CD4-positive, CD25-positive, alpha-beta regulatory T cell (primary cell): ENCODE data around the gene PRIM1. TPM values are rescaled to one million over a fixed set of nuclear protein-coding genes. Genes with fewer than 3 reads are reported as not detected.

ENCODE experiments used
- ATAC-seq, 2 donors: fragments of 150-1000 bp; cut with Tn5 transposase; one replicate each; pipeline ENCODE4 v1.10.0; 2021; ENCODE audit warnings: low read depth in 2 of 2, moderate number of reproducible peaks in 2 of 2, moderate library complexity in 1 of 2
- DNase-seq, 3 donors: peaks; one replicate each; pipeline versions ENCODE4 v3.0.0 to v3.0.0-alpha.2; 2012 to 2022; ENCODE audit warnings: mixed read lengths in 1 of 3
- H3K27ac ChIP-seq: one replicate; pipeline ENCODE4 v1.7.0; 2013; ENCODE audit warnings: mild to moderate bottlenecking, low read length; ENCODE audit not compliant: insufficient read depth, poor library complexity, severe bottlenecking
- H3K27me3 ChIP-seq: one replicate; pipeline ENCODE4 v1.7.0; 2013; ENCODE audit warnings: low read length; ENCODE audit not compliant: control insufficient read depth, insufficient read depth
- H3K36me3 ChIP-seq: one replicate; pipeline ENCODE4 v1.7.0; 2013; ENCODE audit warnings: mild to moderate bottlenecking, low read length, moderate library complexity; ENCODE audit not compliant: control insufficient read depth, insufficient read depth
- H3K4me1 ChIP-seq: 2 replicates; pipeline ENCODE4 v1.7.0; 2013; ENCODE audit warnings: mild to moderate bottlenecking, low read length; ENCODE audit not compliant: insufficient read depth, control insufficient read depth, poor library complexity, severe bottlenecking
- H3K4me3 ChIP-seq: one replicate; pipeline ENCODE4 v1.7.0; 2013; ENCODE audit warnings: low read depth, mild to moderate bottlenecking, low read length, moderate library complexity
- H3K9me3 ChIP-seq, 2 experiments: 1 replicate in 1 of 2; 2 replicates in 1 of 2; pipeline ENCODE4 v1.7.0; 2013; ENCODE audit warnings: low read length in 2 of 2, mild to moderate bottlenecking in 1 of 2, moderate library complexity in 1 of 2; ENCODE audit not compliant: control insufficient read depth in 2 of 2
- H3K27ac Mint-ChIP-seq, 3 donors: one replicate each; pipeline ENCODE4 v1.8.0; 2020 to 2022; ENCODE audit warnings: mild to moderate bottlenecking in 3 of 3, mixed read lengths in 3 of 3, moderate library complexity in 2 of 3
- H3K27me3 Mint-ChIP-seq: one replicate; pipeline ENCODE4 v1.8.0; 2022; ENCODE audit warnings: mild to moderate bottlenecking, mixed read lengths
- H3K36me3 Mint-ChIP-seq: one replicate; pipeline ENCODE4 v1.8.0; 2020; ENCODE audit warnings: mixed read lengths
- H3K4me1 Mint-ChIP-seq, 4 donors: one replicate each; pipeline ENCODE4 v1.8.0; 2020 to 2022; ENCODE audit warnings: mixed read lengths in 4 of 4, mild to moderate bottlenecking in 1 of 4
- H3K4me3 Mint-ChIP-seq, 4 donors: one replicate each; pipeline ENCODE4 v1.8.0; 2020 to 2022; ENCODE audit warnings: mild to moderate bottlenecking in 4 of 4, mixed read lengths in 4 of 4, moderate library complexity in 3 of 4
- H3K9me3 Mint-ChIP-seq, 7 donors: one replicate each; pipeline ENCODE4 v1.8.0; 2020 to 2022; ENCODE audit warnings: mixed read lengths in 7 of 7, mild to moderate bottlenecking in 3 of 7, moderate library complexity in 2 of 7
- polyA plus RNA-seq, 4 donors: library from polyadenylated mRNA; unstranded; fragments of 300-500 nt; fragmentation: Illumina TruSeq; gene quantifications; one replicate each; pipeline ENCODE4 v1.2.3, GENCODE V29; 2021
- total RNA-seq: library from RNA; stranded (reverse); gene quantifications from one replicate; pipeline ENCODE4 v1.2.3, GENCODE V29; 2022

Gene PRIM1
- total and polyA plus RNA-seq, 5 donors from 2014 or later, result 15.1 to 46.1 (median 36.1) TPM

DNA sequence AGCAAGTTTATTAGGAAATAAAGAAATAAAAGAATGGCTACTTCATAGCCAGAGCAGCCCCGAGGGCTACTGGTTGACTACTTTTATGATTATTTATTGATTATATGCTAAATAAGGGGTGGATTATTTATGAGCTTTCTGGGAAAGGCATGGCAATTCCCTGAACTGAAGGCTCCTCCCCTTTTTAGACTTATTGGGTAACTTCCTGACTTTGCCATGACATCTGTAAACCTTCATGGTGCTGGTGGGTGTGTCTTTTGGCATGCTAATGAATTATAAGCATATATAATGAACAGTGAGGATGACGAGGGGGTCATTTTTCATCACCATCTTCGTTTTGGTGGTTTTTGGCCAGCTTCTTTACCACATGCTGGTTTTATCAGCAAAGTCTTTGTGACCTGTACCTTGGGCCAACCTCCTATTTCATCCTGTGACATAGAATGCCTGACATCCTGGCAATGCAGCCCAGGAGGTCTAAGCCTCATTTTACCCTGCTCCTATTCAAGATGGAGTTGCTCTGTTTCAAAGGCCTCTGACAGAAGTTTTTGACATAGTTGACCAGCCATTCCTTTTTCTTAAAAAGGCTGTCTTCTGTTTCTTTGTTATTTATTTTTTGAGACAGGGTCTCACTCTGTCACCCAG lies 53.0 kb downstream of the PRIM1 start:
- peak in 1 of 3 donors; percentile 58 for DNase-seq
- no peak overlapping the region for H3K27ac Mint-ChIP-seq

GRCh38 chr12:56695327-56696101 lies 56.6 kb downstream of the PRIM1 start:
- Mint-ChIP-seq H3K4me3 (no peak overlapping the region), H3K27ac (peak overlapping the region in 1 of 3 donors; percentile 72), H3K9me3 (no peaks in the 10 kb centered on the region), H3K4me1 (peaks cover 0 to 2% (median 0%) of the 10 kb centered on the region in 4 donors), H3K27me3 (no peaks in the 10 kb centered on the region), H3K36me3 (no peaks in the 10 kb centered on the region)
- Histone ChIP-seq H3K4me1 (no peaks in the 10 kb centered on the region), H3K27me3 (no peaks in the 10 kb centered on the region), H3K36me3 (no peaks in the 10 kb centered on the region), H3K4me3 (no peak overlapping the region), H3K9me3 (no peaks in the 10 kb centered on the region), H3K27ac (no peak overlapping the region)
- no peak for DNase-seq
- ATAC-seq, result no peak

More for the DNA sequence above, 53.0 kb downstream of the PRIM1 start:
- no peak overlapping the region for H3K4me3 ChIP-seq
- H3K9me3 ChIP-seq, result no peaks in the 10 kb centered on the region
- H3K27ac ChIP-seq, result no peak overlapping the region
- ATAC-seq, result no peak
- Mint-ChIP-seq H3K4me3 (no peak overlapping the region), H3K4me1 (peaks cover 0 to 4% (median 1%) of the 10 kb centered on the region in 4 donors), H3K27me3 (no peaks in the 10 kb centered on the region), H3K9me3 (no peaks in the 10 kb centered on the region), H3K36me3 (no peaks in the 10 kb centered on the region)
- H3K4me1 ChIP-seq, result no peaks in the 10 kb centered on the region
- H3K36me3 ChIP-seq, result no peaks in the 10 kb centered on the region
- H3K27me3 ChIP-seq, result no peaks in the 10 kb centered on the region

GRCh38 chr12:56694161-56694560 lies 58.0 kb downstream of the PRIM1 start:
- H3K9me3 ChIP-seq, result no peaks in the 10 kb centered on the region
- H3K36me3 Mint-ChIP-seq, result no peaks in the 10 kb centered on the region
- no peaks in the 10 kb centered on the region for H3K27me3 ChIP-seq
- no peaks in the 10 kb centered on the region for H3K27me3 Mint-ChIP-seq
- H3K4me3 ChIP-seq, result no peak overlapping the region
- H3K27ac Mint-ChIP-seq, result no peak overlapping the region
- peaks cover under 1 to 3% (median 2%) of the 10 kb centered on the region in 4 donors for H3K4me1 Mint-ChIP-seq
- no peak overlapping the region for H3K27ac ChIP-seq
- DNase-seq, result no peak
- no peaks in the 10 kb centered on the region for H3K36me3 ChIP-seq
- no peak for ATAC-seq
- H3K9me3 Mint-ChIP-seq, result no peaks in the 10 kb centered on the region
- peaks cover 3% of the 10 kb centered on the region for H3K4me1 ChIP-seq
- no peak overlapping the region for H3K4me3 Mint-ChIP-seq

DNA sequence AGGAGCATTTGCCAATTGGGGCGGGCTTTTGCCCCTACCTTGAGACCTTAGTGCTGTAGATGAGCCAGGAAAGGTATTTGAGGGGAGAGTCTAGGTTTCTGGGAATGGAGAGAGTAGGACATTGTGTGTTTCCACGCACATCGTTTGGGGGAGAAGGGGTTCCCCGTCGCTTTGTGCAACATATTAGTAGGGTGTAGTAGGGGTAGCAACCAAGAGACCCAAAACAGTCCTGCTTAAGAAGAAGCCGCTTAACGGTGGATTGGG lies 63.3 kb downstream of the PRIM1 start:
- Mint-ChIP-seq H3K4me1 (peaks cover 17 to 33% (median 23%) of the 10 kb centered on the region in 4 donors), H3K36me3 (peaks cover 5% of the 10 kb centered on the region), H3K9me3 (no peaks in the 10 kb centered on the region), H3K27ac (peak overlapping the region; percentile 97 to 100 (median 100)), H3K4me3 (peak overlapping the region; percentile 95 to 100 (median 98)), H3K27me3 (peaks cover 20% of the 10 kb centered on the region)
- H3K36me3 ChIP-seq, result no peaks in the 10 kb centered on the region
- peak overlapping the region; percentile 99 for H3K27ac ChIP-seq
- no peak for ATAC-seq
- no peaks in the 10 kb centered on the region for H3K9me3 ChIP-seq
- DNase-seq, result no peak
- H3K4me1 ChIP-seq, result peaks cover 33% of the 10 kb centered on the region
- no peaks in the 10 kb centered on the region for H3K27me3 ChIP-seq
- H3K4me3 ChIP-seq, result peak overlapping the region; percentile 91

GRCh38 chr12:56688129-56688845 lies 63.8 kb downstream of the PRIM1 start, which contains the start of gene PTGES3:
Gene PTGES3 (minus strand): TSS chr12:56688284. CDS start chr12:56687999, 285 bp downstream.
- Histone ChIP-seq H3K27me3 (no peaks in the 10 kb centered on the region), H3K9me3 (no peaks in the 10 kb centered on the region), H3K4me1 (peaks cover 35% of the 10 kb centered on the region), H3K36me3 (no peaks in the 10 kb centered on the region), H3K4me3 (peak within 1 kb of the TSS; percentile 98), H3K27ac (peak within 1 kb of the TSS; percentile 99)
- Mint-ChIP-seq H3K27me3 (peaks cover 20% of the 10 kb centered on the region), H3K4me3 (peak within 1 kb of the TSS; percentile 95 to 100 (median 98)), H3K4me1 (peaks cover 17 to 33% (median 25%) of the 10 kb centered on the region in 4 donors), H3K36me3 (peaks cover 5% of the 10 kb centered on the region), H3K27ac (peak within 1 kb of the TSS; percentile 97 to 100 (median 100)), H3K9me3 (no peaks in the 10 kb centered on the region)
- ATAC-seq (peak; percentile 75 to 77), DNase-seq (peak; percentile 95 to 99 (median 98))

- no peaks in the 10 kb centered on the region for H3K9me3 Mint-ChIP-seq
- no peaks in the 10 kb centered on the region for H3K9me3 ChIP-seq
- H3K27ac Mint-ChIP-seq, result peak overlapping the region; percentile 97 to 100 (median 100)
- peak overlapping the region; percentile 98 for H3K4me3 ChIP-seq
- peak; percentile 57 to 69 (median 68) for DNase-seq
- H3K4me1 Mint-ChIP-seq, result peaks cover 17 to 40% (median 25%) of the 10 kb centered on the region in 4 donors
- H3K27me3 ChIP-seq, result no peaks in the 10 kb centered on the region
- no peaks in the 10 kb centered on the region for H3K36me3 ChIP-seq
- peak overlapping the region; percentile 99 for H3K27ac ChIP-seq
- peak; percentile 46 to 57 for ATAC-seq
- peaks cover 43% of the 10 kb centered on the region for H3K4me1 ChIP-seq
- H3K36me3 Mint-ChIP-seq, result peaks cover 5% of the 10 kb centered on the region
- H3K27me3 Mint-ChIP-seq, result peaks cover 20% of the 10 kb centered on the region
- H3K4me3 Mint-ChIP-seq, result peak overlapping the region; percentile 95 to 100 (median 98)
These were observed 64.6 kb downstream of the PRIM1 start for GRCh38 chr12:56687223-56688128.
